Right forelimb (tissue), 1 donor: ENCODE measurements around the gene KICS2.
"Not testable (repeated sequence)": the region's sequence is repeated elsewhere in the genome, so short reads cannot be mapped to it uniquely, and the experiment has no call there.

Experiments
- DNase-seq: peaks from one replicate; pipeline ENCODE4 v3.0.0-alpha.2; 2018

Gene KICS2

GRCh38 chr12:64212119-64212746 lies 9.9 kb downstream of the KICS2 start:
- DNase-seq = no peak

- DNase-seq = no peak
Measured at GRCh38 chr12:64207453-64207852, 14.6 kb downstream of the KICS2 start.

GRCh38 chr12:64205542-64205941 lies 16.6 kb downstream of the KICS2 start:
- DNase-seq = no peak

GRCh38 chr12:64203775-64204174 lies 18.3 kb downstream of the KICS2 start:
- no peak for DNase-seq

DNA sequence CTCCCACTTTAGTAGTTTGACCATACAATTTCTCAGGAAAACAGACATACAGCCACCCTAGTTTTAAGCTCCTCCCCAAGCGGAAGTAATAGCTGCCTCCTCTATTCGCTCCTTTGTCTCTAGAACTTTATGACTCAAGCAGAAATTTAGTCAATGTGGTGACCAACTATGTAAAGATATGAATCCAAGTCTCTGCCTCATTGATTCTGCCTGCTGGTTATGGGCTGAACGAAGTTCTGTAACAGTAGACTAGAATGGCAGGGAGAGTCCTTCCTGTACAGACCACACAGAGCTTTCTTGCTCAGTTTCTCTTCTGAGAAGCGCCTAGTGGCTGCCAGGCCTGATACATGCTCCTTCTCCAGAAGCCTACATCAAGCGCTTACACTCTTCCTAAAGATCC lies 19.1 kb downstream of the KICS2 start:
- no peak for DNase-seq

- DNase-seq = not testable (repeated sequence)
Measured at GRCh38 chr12:64195841-64196240, 26.3 kb downstream of the KICS2 start.

DNA sequence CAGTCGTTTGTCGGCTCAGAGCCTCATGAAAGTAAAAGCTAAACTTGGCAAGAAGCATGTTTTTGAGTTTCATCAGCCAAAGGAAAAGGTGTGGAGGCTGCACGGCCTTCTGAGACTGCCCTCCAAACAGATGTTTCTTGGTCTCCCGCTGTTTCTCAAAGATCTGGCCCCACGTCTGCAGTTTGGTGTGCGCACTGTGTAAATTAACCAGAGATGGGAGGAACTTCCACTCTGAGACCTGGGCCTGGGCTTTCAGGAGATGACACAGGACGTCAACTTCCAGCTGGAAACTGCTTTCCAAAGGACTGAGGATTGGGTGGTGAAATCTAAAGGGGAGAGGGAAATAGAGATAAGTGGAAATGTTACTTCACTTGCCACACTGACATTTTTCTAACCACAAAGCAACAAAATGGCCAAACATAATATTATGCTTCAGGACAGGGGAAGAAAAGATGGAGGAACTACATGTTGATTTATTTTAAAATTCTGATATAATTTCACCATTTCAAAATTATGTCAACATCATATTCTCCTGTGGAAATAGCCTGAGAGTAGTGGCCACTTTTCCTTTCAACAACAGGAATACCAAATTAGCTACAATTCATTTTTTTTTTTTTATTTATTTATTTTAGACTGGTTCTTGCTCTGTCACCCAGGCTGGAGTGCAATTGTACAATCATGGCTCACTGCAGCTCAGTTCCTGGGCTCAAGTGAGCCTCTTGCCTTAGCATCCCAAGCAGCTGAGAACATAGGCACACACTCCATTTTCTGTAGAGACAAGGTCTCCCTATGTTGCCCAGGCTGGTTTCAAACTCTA lies 27.6 kb downstream of the KICS2 start:
- DNase-seq = no peak

- DNase-seq = no peak
Measured at GRCh38 chr12:64193931-64194330, 28.2 kb downstream of the KICS2 start.

GRCh38 chr12:64192644-64193444 lies 29.3 kb downstream of the KICS2 start:
- DNase-seq = no peak

GRCh38 chr12:64190140-64190539 lies 32.0 kb downstream of the KICS2 start:
- DNase-seq = no peak

- DNase-seq = no peak
Measured at GRCh38 chr12:64189530-64189929, 32.6 kb downstream of the KICS2 start.

- DNase-seq = no peak
Measured at GRCh38 chr12:64187794-64188193, 34.3 kb downstream of the KICS2 start.

DNA sequence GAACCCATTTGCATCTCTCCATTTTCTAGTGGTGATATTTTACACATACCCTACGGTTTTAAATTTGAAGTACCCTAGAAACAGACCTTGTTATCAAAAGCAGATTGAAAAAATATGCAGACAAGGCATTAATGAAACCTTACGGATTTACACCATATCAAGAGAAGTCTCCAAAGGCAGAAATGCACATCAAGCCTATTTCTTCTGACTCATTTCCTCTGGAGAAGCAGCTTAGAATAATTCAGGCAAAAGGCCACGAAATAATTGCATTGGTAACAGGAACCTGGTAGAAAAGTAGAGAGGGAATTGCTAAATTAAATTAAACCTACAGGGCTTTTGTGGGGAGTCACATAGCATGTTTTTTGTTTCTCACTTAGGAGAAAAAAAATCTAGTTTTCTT lies 34.7 kb downstream of the KICS2 start:
- DNase-seq = no peak

- DNase-seq = no peak
Measured at GRCh38 chr12:64186789-64187188, 35.3 kb downstream of the KICS2 start.

GRCh38 chr12:64184216-64184615 lies 37.9 kb downstream of the KICS2 start:
- DNase-seq = no peak

DNA sequence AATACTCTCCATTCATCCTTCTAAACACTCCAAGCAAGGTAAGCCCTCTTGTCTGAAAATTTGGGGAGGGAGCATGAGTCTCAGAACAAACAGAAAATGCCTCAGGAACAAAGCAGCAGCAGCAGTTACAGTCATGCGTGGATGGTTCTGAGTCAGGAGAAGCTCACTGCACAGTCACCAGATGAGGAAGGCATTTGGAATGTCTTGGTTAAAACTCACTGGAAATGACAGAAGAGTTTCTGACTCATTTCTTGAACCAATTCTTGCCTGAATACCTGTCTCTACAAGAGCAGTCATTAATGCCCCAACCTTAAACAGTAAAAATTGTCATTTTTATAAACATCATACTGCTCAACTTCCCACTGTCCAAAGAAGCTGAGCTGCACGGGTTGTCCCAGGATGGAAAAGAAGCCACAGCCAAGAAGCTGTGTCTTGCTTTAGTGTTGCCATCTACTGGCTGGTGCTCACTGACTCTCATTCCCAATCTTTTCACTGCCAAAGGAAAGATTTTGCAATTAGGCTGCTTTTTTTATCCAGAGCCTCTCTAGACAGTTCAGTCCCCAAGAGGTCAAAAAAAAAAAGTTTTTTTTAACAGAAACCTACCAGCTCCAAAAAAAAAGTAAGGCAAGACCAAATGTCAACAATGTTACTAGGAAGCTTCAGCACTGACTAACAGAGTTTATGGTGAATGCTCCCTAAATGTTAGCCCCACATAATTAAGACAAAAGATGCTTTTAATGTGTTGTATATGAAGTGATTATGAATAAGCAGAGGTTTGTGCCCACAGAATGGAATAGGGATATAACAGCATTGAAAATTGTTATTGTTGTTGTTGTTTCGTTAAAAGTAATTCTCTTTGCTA lies 40.4 kb downstream of the KICS2 start:
- peak; percentile 66 for DNase-seq

- no peak for DNase-seq
Measured at GRCh38 chr12:64180951-64181350, 41.1 kb downstream of the KICS2 start.

DNA sequence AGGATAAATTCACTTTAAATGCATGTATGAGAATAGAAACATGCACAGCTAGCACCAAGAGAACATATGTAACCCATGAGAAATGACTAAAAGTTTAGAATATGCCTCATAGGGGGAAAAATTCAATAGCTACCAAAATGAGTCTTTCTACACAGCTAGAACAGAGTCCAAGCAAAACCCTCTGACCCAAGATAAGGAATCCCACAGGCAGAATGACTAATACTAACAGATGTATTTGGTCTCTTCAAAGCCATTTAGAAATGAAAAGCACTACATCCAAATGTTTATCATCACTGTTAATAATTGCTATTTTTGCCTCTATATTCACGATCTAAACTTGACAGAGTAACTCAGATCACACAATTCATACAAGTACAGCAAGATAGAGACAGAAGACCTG lies 44.0 kb downstream of the KICS2 start:
- DNase-seq = no peak

DNA sequence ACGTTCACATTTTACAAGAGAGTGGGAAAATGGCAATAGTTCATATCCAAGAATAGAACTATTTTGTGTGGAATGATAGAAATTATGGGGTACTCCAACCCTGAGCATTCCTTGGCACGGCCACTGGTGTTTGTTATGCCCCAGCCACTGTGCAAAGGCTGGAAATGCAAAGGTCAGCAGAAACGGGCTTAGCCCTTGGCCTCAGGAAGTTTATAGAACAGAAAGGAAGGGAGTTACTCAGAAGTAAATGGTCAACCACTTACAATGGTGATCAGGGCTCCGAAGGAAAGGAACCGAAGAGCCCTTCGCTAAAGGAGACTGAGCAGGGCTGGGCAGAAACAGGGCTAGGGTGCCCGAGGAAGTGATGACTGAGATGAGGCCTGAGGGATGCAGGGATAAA lies 45.1 kb downstream of the KICS2 start:
- no peak for DNase-seq

DNA sequence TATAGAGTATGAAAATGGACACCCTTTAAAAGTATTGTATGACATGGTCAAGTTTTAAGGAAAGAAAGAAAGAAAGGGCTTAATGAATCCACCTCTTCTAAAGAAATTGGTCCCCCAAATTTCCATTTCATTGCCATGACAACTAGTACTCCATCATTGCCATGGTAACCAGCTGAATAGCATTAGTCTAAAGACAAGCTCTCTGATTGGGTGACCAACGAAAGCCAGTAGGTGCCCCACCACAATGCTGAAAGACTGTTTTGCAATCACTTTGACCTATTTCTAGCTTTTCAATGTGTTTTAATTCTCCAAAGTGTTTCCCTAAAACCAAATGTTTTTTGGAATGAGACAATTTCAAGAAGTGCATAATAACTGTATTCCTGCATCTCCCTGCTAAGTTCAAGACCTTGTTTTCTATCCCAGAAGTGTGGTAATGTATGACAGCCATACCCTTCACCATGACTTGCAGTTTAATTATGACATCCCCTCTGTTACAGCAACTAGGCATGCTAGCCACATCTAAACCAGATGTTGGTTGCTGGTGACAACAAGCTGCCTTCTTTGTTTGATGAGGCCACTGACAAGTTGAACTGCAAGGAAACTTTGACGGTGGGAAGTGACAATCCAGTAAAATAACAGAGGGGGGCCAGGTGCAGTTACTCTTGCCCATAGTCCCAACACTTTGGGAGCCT lies 46.7 kb downstream of the KICS2 start:
- DNase-seq = no peak

DNA sequence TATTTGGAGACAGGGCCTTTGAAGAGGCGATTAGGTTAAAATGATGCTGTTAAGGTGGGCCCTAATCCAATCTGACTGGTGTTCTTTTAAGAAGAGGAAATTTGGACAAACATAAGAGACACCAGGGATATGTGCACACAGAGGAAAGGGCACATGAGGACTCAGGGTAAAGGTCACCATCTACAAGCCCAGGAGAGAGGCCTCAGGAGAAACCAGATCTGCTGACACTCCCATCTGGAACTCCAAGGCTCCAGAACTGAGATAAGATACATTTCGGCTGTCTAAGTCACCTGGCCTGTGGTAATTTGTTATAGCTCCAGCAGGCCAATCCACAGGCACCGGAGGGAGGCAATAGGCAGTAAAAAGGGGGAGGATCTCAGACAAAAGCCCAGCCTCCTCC lies 48.6 kb downstream of the KICS2 start:
- no peak for DNase-seq
